HCT116 (cell line): ENCODE results near the gene MAP3K5. TPM values are rescaled to one million over a fixed set of nuclear protein-coding genes. Genes with fewer than 3 reads are reported as not detected.

Experiments used
- ATAC-seq: fragments of 200-7000 bp; cut with Tn5 transposase; 2 replicates; pipeline ENCODE4 v1.9.1; 2020; ENCODE audit warnings: mild to moderate bottlenecking, moderate library complexity
- BruUV-seq: library from RNA; stranded (reverse); fragments of 400-500 nt; replicated peaks from 2 replicates; lab custom pipeline; 2021; lab: Mats Ljungman, UMichigan
- CTCF ChIA-PET: fragments of 300-600 bp; sonication (Branson Sonifier 250); formaldehyde crosslinking; loops from one replicate; lab custom pipeline; 2021; ENCODE audit warnings: antibody characterized with exemption; lab: Charles Lee
- POLR2A ChIA-PET: fragments of 300-600, 350-600 bp; sonication (Branson Sonifier 250); formaldehyde crosslinking; loops from one replicate; lab custom pipeline; 2021; ENCODE audit warnings: antibody characterized with exemption; lab: Charles Lee
- RAD21 ChIA-PET, 2 experiments: fragments of 300-600 bp; sonication (Branson Sonifier 250); formaldehyde crosslinking; loops; one replicate each; lab custom pipeline; 2023; ENCODE audit warnings: low total read pairs in 2 of 2; ENCODE audit not compliant: uncharacterized antibody in 2 of 2, unreplicated experiment in 2 of 2, low non-redundant PET in 1 of 2; lab: Charles Lee
- DNase-seq: peaks from one replicate; pipeline ENCODE4 v3.0.0-alpha.2; 2010; ENCODE audit warnings: low read depth, low spot score
- H2AFZ ChIP-seq: fragments of 200-600 bp; shearing (Covaris generic), sonication (generic); 2 replicates; pipeline ENCODE4 v1.6.1; 2017; ENCODE audit warnings: low read depth, mixed run types, mixed read lengths, antibody characterized with exemption, low read length; ENCODE audit not compliant: poor library complexity, severe bottlenecking
- H3K27ac ChIP-seq: 2 replicates; pipeline ENCODE4 v1.5.1; 2012; ENCODE audit warnings: low read depth, low read length
- H3K27me3 ChIP-seq: fragments of 200-600 bp; sonication (generic); 2 replicates; pipeline ENCODE4 v1.6.1; 2016; ENCODE audit warnings: mixed run types, low read length, mixed read lengths; ENCODE audit not compliant: insufficient read depth
- H3K36me3 ChIP-seq, 2 experiments: fragments of 200-500 bp in 1 of 2; fragments of 200-600 bp in 1 of 2; sonication (Bioruptor generic) in 1 of 2; sonication (generic) in 1 of 2; 2 replicates each; pipeline versions ENCODE4 v1.5.1 to v1.6.1; 2014 to 2016; ENCODE audit warnings: low read length in 2 of 2, inconsistent platforms in 1 of 2, mixed read lengths in 1 of 2, mixed run types in 1 of 2; ENCODE audit not compliant: insufficient read depth in 2 of 2, control insufficient read depth in 1 of 2
- H3K4me1 ChIP-seq, 2 experiments: fragments of 200-600 bp in 1 of 2; sonication (generic) in 1 of 2; 2 replicates each; pipeline versions ENCODE4 v1.5.1 to v1.6.1; 2012 to 2017; ENCODE audit warnings: low read length in 2 of 2, inconsistent platforms in 1 of 2, mild to moderate bottlenecking in 1 of 2, mixed read lengths in 1 of 2, mixed run types in 1 of 2, moderate library complexity in 1 of 2; ENCODE audit not compliant: insufficient read depth in 2 of 2, control insufficient read depth in 1 of 2
- H3K4me2 ChIP-seq: fragments of 200-600 bp; sonication (generic); 2 replicates; pipeline ENCODE4 v1.6.1; 2017; ENCODE audit warnings: mixed run types, low read length, mixed read lengths
- H3K4me3 ChIP-seq, 2 experiments: fragments of 200-600 bp in 1 of 2; sonication (generic) in 1 of 2; replicated peaks in 1 of 2; 2 replicates each; pipeline ENCODE4 v1.5.1; 2011 to 2016; ENCODE audit warnings: low read length in 2 of 2, control low read depth in 1 of 2, low read depth in 1 of 2, mild to moderate bottlenecking in 1 of 2, mixed read lengths in 1 of 2, mixed run types in 1 of 2
- H3K79me2 ChIP-seq: fragments of 200-600 bp; sonication (generic); 2 replicates; pipeline ENCODE4 v1.6.1; 2017; ENCODE audit warnings: mild to moderate bottlenecking, mixed run types, low read length, moderate library complexity, mixed read lengths; ENCODE audit not compliant: insufficient read depth
- H3K9ac ChIP-seq: fragments of 200-600 bp; sonication (generic); 2 replicates; pipeline ENCODE4 v1.6.1; 2016; ENCODE audit warnings: low read length, mixed read lengths
- H3K9me2 ChIP-seq: fragments of 200-600 bp; sonication (generic), shearing (Covaris generic); 2 replicates; pipeline ENCODE4 v1.6.1; 2017; ENCODE audit warnings: mixed run types, mild to moderate bottlenecking, moderate library complexity; ENCODE audit not compliant: insufficient read depth
- H3K9me3 ChIP-seq, 2 experiments: fragments of 200-500 bp in 1 of 2; fragments of 200-600 bp in 1 of 2; sonication (Bioruptor generic) in 1 of 2; sonication (generic) in 1 of 2; 2 replicates each; pipeline ENCODE4 v1.6.1; 2014 to 2017; ENCODE audit warnings: low read length in 2 of 2, mixed read lengths in 2 of 2, inconsistent platforms in 1 of 2, low read depth in 1 of 2, mild to moderate bottlenecking in 1 of 2, mixed run types in 1 of 2, moderate library complexity in 1 of 2; ENCODE audit not compliant: control insufficient read depth in 1 of 2, insufficient read depth in 1 of 2
- H4K20me1 ChIP-seq: fragments of 200-600 bp; sonication (generic), shearing (Covaris generic); 2 replicates; pipeline ENCODE4 v1.6.1; 2017; ENCODE audit warnings: mixed run types, mild to moderate bottlenecking, moderate library complexity; ENCODE audit not compliant: insufficient read depth
- CEBPB ChIP-seq: IDR thresholded peaks from 2 replicates; pipeline ENCODE4 v1.6.1; 2012; ENCODE audit warnings: low read depth
- CTCF ChIP-seq, 3 experiments: fragments of 200-600 bp in 1 of 3; sonication (generic) in 1 of 3; IDR thresholded peaks in 2 of 3; conservative IDR thresholded peaks in 1 of 3; 2 replicates each; pipeline ENCODE4 v1.5.1; 2012 to 2017; ENCODE audit warnings: low read depth in 2 of 3, low read length in 2 of 3, antibody characterized with exemption in 1 of 3, borderline replicate concordance in 1 of 3, control low read depth in 1 of 3, mild to moderate bottlenecking in 1 of 3, mixed read lengths in 1 of 3, mixed run types in 1 of 3, moderate library complexity in 1 of 3; ENCODE audit not compliant: insufficient read depth in 1 of 3
- JUND ChIP-seq: IDR thresholded peaks from 2 replicates; pipeline ENCODE4 v1.6.1; 2012
- RAD21 ChIP-seq: IDR thresholded peaks from 2 replicates; pipeline ENCODE4 v1.6.1; 2012; ENCODE audit warnings: low read depth, mild to moderate bottlenecking
- YY1 ChIP-seq: IDR thresholded peaks from 2 replicates; pipeline ENCODE4 v1.6.1; 2011; ENCODE audit warnings: low read length, low read depth, moderate library complexity, mild to moderate bottlenecking; ENCODE audit not compliant: insufficient replicate concordance; ENCODE audit errors: extremely low read depth
- intact Hi-C: fragments of 100-400 bp; cut with micrococcal nuclease; formaldehyde crosslinking; loops from 2 replicates; pipeline ENCODE4 v1.10.0; 2022
- total RNA-seq: library from RNA; stranded (reverse); gene quantifications from one replicate; pipeline ENCODE4 v1.2.1, GENCODE V29; 2021; ENCODE audit not compliant: unreplicated experiment

Gene MAP3K5
- total RNA-seq, 1 experiment from 2014 or later, result 11.8 TPM

DNA sequence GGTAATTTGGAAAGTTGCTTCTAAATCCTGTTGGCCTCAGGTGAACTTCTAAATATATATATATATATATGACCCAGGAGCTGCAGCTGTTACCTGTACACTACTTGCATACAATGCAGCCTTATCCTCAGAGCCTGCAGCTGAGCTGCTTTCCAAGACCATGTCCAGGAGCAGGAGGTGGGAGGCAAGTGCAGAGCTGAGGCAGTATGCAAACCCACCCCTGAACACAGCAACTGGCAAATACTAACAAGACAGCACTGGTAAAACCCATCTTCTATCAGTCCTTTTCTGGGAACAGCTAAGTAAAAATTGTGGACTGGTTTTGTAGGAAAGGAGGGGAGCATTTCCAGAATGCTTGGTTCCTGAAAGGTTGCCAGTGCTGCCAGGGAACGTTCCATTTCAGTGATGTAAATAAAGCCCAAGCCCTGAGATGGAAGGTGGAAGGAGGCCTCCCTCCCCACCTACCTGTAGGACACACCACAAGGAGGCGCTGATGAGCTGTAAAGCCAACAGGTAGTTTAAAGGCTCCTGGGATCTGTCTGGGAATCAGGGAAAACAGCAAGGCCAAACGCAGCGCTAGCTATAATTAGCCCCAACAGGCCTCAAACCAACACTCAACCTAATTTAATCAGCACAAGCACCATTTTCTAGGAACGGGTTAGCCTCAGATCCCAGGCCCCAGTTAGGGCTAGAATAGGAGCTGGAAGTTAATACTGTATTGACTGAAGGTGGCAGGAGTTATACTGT is 148.3 kb downstream of the MAP3K5 start:
- TF ChIP-seq CEBPB (no peak), RAD21 (peak; percentile 95), YY1 (peak; percentile 11), JUND (no peak), CTCF (IDR thresholded peaks at IDR 0.05 in 2 of 3, conservative IDR thresholded peaks at IDR 0.05 in 1 of 3; ENCODE audit: borderline replicate concordance in 1 of 3, insufficient read depth in 1 of 3, low read depth in 2 of 3, low read length in 2 of 3) (peak; percentile 91 to 97 (median 91))
- ChIA-PET RAD21 (interaction anchor here (0.8 to 2.8 kb wide), 4 partner anchors 17 to 202 kb away, joined by 3 to 29 read pairs (median 12); partner anchors contain the start of gene MAP3K5 (in 2 of the 2)), POLR2A (interaction anchor here (1.8 kb wide), 1 partner anchor 148 kb away, joined by 16 read pairs; the partner anchor contains the start of gene MAP3K5), CTCF (interaction anchor here (0.5 to 3.9 kb wide), 34 partner anchors 8 to 670 kb away, joined by 3 to 158 read pairs (median 4); partner anchors contain the start of gene MAP3K5)
- no TSS peak for BruUV-seq
- Histone ChIP-seq H3K9me2 (no peaks in the 10 kb centered on the region), H3K9ac (no peak overlapping the region), H3K4me1 (peaks cover 3 to 9% of the 10 kb centered on the region in 2 experiments; a peak in 3 of 4 replicates), H3K27me3 (no peaks in the 10 kb centered on the region), H3K79me2 (no peaks in the 10 kb centered on the region), H3K9me3 (no peaks in the 10 kb centered on the region), H4K20me1 (no peaks in the 10 kb centered on the region), H2AFZ (no peak overlapping the region), H3K27ac (no peak overlapping the region), H3K4me3 (no peak overlapping the region), H3K36me3 (no peaks in the 10 kb centered on the region), H3K4me2 (0 out of 2 replicates have a peak overlapping the region, but pooled peaks have one; percentile 3)
- intact Hi-C loops, result loop anchor here (1.0 kb wide), 2 partner anchors 149 to 283 kb away; no protein-coding TSS in a partner anchor
- DNase-seq (peak; percentile 79), ATAC-seq (peak; percentile 99)
